GM18868 (cell line): ENCODE data around the gene NHLRC4.

ENCODE experiments used
- ATAC-seq: cut with Tn5 transposase; IDR thresholded peaks from one replicate; pipeline ENCODE4 v1.9.1; 2021; ENCODE audit warnings: mild to moderate bottlenecking, moderate library complexity; ENCODE audit not compliant: unreplicated experiment

NHLRC4 gene

DNA sequence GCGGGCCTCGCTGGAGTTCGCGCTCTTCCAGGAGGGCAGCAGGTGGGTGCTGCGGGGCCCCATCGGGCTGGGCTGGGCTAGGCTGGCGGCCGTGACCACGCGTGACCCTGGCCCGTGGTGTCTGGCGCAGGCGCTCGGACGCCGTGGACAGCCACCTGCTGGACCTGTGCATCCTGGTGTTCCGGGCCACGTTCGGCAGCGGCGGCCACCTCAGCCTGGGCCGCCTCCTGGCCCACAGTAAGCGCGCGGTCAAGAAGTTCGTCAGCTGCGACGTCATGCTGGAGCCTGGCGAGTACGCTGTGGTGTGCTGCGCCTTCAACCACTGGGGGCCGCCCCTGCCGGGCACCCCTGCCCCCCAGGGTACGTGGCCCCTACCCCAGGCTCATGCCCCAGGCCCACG, 14.6 kb upstream of the NHLRC4 start:
- ATAC-seq: no peak

DNA sequence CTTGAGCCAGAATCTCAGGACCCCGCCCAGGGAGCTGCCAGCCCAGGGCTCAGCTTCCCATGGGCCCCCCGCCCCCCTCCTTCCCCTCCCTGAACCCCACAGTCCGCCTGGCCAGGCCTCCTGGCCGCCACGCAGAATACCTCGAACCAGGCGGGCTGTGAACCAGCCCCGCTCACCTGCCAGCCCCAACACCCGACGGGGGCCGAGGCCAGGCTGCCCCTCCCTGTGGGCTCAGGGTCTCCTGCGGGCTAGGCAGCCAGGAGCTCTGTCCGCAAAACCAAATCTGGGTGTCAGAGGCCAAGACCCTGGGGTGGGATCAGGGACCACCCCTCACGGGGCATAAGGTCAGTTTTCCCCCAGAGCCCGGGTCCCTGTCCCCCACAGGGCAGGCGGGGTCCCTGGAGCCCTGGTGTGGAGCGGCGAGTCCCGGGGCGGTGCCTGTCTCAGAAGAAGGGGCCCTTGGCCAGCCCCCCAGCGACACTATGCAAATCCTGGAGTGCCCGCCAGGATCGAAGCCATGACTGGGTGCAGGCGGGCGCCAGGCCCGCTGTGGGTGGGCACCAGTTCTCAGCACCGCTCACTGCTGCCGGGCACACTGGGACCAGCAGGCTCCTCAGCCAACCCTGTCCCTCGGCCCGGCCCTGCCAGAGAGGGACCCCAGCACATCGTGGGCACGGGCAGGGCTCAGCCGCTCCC, 13.1 kb upstream of the NHLRC4 start:
- no peak for ATAC-seq

DNA sequence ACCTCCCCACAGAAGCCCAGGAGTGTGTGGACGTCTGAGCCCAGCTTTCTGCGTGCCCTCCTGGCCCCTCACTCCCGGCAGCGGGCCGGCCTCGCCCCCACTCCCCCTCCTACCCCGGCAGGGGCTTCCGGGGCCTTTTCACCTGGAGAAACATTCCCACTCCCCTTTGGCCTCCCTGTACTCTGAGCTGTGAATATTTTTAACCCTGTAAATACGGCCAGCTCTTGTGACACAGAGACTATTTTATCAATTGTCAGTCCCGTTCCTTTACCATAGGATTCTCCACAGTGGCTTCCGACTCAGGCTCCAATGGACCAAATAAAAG, 12.5 kb upstream of the NHLRC4 start:
- no peak for ATAC-seq

DNA sequence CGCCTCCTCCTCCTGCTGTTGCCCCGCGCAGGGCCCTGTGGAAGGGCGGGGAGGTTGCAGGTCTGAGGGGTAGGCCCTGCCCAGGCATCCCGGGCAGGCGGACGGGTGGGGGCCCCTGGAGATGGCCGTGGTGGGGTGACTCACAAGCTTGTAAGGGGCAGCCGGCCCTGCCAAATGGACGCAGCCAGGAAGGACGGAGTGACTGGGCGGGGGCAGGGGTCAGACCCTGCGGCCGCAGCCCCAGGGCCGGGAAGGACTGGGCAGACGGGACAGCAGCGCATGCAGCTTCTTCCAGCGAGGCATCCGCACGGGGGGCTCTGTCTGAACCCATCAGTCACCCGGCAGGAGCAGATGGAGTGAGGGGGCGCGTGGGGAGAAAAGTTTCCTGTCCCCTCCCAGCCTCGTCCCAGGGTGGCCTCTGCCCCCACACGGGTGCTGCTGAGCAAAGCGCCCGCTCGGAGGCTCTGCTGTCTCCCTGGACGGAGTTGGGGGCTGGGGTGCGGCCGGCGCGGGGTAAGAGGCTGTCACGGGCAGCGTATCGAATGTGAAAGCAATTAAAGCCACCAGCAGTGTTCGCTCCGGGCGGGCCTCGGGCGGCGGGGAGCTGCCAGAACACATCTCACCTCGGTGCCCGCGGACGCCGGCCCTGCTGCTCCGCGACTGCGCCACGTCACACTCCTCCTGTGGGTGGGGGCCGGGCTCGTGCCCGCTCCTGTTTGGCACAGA, 12.0 kb upstream of the NHLRC4 start:
- no peak for ATAC-seq

DNA sequence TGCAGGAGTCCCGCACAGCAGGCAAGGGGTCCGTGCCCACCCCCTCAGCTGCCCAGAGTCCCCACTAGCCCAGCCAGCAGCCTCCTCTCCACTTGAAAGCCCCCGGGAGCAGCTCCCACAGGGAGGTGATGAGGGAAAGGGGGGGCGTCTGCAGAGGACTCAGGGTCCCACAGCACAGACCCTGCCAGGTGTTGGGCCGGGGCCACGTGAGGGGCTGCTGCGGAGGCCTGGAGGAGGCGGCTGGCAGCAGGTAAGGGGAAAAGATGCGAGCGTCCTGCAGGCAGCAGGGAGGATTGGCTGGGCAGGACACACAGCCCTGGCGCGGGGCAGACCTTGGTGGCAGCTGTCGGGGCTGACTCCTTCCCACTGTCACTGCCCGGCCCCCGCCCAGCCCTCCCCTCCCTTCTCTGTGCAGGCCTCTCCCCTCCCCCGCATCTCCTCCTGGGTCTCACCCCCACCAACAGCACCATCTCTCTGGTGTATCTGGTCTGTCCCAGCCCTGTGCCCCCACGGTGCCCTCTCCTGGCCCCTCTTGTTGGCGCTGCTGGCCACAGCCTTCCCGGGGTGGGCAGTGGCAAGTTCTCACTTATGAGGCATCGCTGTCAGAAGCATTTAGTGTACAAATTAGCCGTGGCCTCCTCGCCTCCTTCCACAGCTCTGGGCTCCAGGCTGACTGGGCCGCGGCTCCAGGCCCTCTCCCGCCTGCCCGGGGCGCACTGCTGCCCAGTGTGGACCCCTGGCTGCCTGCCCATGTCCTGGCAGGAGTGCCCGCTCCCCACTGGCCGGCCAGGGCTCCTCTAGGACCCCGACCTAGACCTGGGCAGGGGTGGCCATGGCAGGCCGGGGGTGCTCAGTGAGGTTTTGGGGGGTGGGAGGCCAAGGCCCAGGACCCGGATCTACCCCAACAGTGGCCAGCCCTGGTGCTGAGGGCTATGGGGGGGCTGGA, 11.0 kb upstream of the NHLRC4 start:
- ATAC-seq: no peak

DNA sequence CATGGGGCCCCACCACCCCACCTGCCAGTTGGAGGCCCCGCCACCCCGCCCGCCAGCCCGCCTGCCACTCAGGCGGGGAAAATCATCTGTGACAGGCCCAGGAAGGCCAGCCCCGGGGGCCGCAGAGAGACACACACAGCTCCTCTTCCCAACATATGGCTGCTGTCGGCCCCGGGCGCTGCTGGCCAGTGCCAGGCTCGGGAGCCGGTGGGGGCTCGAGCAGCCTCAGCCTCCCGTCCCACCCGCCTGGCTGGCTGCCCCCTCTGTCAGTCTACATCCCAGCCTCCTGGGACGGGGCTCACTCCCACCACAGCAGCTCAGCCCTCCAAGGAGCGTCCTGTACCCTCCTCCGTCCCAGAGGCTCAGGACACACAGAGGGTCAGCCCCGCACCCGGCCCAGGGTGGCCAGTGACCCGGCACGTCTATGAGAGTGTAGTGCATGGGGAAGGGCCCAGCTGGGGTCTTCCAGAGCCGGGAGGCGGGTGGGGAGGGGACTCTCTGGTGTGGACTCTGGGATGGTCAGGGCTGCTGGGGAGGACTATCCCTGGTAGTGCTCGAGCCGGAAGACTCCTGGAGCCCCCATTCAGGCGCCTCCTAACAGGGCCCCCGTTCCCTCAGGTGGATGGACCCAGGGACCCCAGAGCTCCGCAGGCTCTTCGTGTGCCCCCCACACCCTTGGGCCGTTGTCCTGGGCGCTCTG, 10.2 kb upstream of the NHLRC4 start:
- no peak for ATAC-seq

DNA sequence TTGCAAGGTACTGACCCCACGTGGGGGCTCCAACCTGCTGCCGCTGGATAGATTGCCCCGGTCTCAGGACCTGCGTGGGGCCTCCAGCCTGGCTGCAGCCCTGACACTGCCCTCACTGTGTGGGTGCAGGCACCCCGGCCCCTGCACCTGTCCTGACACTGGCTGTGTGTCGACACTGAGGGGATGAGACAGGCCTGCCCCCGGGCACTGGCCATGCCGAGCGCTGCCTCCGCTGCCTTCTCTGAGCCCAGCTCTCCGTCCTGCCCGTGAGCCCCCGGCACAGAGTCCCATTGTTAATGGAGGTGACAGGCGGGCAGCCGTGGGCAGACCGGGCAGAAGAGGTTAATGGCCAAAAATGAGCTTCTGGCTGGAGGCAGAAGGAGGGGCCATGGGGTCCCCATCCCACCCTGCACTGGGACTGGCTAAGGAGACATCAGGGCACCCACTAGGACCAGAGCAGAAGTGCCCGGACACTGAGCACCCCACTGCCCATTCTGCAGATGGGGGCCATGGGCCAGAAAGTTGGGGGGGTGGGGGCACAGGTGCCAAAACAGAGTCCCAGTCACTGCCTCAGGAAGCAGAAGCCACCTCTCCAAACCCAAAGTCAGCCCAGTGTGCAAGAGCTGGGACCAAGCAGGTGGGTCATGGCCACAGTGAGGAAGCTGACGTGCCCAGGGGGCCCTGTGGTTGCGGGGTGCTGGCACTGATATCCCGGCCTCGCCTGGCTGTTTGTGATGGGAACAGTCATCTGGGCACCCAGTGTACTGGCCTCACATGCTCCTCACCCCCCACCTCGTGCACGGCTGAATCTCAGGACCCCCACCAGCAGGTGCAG, 9.1 kb upstream of the NHLRC4 start:
- no peak for ATAC-seq

DNA sequence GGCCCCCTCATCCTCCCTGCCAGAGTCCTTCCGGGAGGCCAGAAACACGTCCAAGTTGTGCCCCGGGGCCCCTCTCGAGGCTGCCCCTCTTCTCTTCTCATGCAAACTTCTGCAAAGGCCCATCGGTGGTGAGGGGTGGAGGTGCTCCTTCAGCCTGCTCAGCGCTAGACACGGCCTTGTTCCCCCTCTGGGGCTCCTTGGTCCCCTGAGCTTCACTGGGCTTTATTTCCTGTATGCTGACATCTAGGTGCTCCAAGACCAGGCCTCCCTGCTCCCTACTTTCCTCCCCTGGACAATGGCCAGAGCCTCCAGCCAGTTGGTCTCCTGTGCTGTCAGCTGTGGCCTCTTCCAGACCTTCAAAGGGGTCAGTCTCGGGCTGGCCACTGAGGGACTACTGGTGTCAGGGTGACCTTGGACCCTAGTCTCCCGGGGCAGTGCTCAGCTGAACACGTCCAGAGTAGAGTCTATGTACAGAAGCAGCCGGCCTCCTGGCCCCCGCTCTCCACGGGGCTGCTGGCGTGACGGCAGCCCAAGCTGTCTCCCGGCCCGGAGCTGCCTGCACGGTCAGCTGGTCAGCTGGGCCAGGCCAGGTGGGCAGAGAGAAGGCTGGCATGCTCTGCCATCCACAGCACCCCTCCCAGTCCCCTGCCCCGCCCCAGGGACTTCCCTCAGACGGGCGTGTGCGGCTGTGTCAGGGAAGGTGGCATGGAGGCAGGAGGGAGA, 8.3 kb upstream of the NHLRC4 start:
- no peak for ATAC-seq

DNA sequence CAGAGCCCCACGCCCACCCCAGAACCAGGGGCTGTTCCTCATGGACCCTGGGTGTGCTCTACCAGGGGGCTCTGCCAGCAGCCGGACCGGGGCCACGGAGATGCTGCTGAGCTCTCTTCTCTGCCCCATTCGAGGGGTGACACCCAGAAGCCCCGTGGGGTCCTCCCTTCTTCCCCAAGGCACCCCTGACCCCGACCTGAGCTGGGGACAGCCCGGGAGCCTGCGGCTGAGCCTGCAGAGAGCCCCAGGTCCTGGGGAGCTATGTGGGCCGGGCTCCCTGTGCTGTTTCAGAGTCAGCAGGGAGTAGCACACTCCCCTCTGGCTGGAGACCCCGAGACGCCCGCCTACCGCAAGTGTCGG, 7.8 kb upstream of the NHLRC4 start:
- ATAC-seq: no peak

DNA sequence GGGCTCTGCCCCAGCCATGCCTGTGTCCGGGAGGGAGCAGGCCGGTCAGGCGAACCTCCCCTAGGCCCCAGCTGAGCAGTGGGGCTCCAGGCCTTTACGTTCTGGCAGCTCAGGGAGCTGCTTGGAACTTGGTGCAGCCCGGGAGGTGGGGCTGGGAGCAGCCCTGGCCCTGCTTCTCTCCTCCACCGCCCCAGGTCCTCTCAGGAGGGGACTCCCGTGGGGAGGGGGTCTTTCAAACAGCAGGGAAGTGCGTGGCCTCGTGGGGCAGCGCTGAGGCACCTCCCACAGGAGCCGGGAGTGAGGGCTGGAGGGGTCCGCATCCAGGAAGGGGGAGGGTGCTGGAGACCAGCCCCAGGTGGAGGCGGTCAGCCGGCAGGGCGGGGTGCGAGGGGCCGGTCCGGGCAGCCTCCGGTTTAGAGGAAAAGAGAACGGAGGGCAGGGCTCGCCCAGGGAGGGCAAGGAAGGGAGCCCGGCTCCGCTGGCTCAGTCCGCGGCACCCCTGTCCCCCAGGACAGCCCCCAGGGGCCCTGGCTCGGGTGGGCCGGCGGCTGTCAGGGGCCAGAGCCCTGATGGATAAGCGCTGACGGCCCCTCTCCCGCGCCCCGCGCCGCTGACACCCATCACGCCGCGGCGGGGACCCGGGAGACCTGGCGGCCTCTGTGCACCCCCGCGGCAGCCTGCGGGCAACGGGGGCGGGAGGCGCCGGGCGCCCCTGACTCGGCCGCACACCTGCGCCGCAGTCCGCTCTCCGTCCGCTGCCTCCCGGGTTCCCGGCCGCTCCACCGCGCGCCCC, 7.2 kb upstream of the NHLRC4 start:
- ATAC-seq: no peak

DNA sequence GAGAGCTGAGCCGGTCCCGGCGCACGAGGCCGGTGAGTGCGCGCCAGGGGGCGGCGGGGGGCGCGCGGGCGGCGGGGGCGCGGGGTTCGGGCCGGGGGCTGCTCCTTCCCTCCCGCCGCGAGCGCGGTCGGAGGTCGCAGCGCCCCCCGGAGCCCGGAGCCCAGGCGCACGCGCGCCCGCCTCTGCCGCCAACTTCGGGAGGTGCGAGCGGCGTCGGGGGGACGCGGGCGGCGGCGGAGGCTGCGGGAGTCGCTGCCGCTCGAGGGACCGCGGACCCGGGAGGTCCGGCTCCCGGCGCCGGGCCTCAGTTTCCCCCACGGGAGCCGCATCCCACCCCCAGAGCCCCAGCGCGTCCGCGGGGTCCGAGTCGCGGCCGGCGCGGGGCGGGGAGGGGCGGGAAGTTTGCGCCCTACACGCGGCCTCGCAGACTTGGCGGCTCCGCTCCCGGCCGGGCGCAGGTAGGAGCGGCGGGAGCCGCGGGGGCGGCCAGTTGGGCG, 6.6 kb upstream of the NHLRC4 start, which contains the start of gene PRR35:
Gene PRR35 (plus strand): TSS at position 191 of the 497 bp plus-strand sequence. CDS start 2,901 bp downstream, outside the sequence.
- ATAC-seq: no peak

DNA sequence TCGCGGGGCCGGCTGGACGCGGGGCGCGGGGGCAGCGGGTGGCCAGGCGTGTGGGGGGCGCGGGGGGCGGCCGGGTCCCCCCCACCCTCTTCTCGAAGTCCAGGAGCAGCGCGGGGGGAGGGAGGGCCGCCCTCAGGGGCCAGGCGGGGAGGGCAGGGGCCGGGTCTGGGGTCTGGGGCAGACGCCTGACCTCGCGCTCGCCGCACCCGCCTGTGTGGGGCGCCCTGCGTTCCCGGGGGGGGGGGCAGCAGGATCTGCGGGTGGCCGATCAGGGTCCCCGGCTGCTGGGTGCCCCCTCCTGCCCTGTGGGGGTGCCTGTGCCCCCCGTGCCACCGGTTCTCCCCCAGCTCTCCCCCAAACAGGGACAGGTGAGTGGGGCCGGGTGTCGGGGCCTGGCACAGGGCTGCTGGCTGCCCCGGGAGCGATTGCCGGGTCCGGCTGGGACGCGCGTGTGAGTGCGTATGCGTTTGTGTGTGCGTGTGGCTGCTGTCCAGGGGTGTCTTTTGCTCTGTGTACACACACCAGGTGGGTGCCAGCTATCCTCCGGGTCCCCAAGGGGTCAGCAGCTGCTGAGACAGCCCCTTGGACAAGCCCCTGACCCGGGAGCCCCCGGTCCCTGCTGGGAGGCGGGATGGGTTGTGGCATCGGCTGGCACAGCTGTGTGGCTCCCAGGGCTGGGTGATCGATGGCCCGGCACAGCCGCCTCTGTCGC, 5.9 kb upstream of the NHLRC4 start:
- no peak for ATAC-seq

DNA sequence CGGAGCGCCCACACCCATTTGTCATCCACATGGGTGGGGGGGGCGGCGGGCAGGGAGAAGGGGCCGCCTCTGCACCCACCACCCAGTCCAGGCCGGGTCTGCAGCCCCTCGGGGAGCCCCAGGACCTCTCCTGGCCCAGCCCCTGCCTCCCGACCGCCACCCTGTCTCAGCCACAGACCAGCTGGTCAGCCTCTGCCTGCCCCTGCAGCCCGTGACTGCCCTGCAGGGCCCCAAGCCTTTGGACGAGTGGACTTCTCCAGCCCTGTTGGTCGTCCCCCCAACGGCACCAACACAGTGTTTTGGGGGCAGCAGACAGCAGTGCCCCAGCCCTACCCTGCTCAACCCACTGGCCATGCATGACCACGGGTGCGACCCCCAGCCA, 5.4 kb upstream of the NHLRC4 start:
- ATAC-seq: no peak

DNA sequence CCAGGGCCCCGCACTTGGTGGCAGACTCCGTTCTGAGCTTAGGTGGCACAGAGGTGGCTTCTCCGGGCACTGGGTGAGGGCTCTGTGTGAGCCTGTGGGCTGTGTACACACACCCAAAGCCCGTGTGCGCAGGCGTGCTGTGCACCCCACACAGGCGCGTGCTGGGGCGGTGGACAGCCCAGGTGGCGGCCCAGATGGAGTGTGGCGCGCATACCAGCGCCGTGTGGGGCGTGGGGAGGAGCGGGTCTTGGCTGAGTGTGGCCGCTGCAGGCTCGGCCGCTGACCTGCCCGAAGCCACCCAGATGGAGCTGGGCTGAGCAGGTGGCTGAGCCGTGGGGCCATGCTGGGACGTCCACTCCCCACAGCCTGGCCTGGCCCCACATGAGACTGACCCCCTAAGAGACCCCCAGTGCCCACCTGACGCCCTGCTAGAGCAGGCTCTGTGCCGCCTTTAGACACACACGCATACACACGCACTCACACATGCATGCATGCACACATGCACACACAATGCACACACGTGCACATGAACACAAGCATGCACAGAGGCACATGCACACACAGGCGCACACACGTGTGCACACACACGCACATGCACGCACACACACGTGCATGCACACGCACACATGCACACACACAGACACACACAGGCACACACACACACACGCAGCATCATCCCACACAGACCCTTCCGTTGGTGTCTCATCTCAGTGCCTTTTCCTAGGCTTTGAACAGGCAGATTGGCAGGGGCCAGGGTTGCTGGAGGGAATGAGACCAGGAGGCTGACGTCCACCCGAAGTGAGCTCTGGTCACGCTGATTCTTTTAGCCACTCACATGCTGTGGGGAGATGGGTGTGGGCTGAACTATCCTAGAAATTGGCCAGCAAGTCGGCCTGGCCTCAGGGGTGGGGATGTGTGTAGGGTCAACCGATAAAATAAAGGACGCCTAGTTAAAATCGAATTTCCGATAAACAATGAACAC, 4.6 kb upstream of the NHLRC4 start:
- no peak for ATAC-seq

DNA sequence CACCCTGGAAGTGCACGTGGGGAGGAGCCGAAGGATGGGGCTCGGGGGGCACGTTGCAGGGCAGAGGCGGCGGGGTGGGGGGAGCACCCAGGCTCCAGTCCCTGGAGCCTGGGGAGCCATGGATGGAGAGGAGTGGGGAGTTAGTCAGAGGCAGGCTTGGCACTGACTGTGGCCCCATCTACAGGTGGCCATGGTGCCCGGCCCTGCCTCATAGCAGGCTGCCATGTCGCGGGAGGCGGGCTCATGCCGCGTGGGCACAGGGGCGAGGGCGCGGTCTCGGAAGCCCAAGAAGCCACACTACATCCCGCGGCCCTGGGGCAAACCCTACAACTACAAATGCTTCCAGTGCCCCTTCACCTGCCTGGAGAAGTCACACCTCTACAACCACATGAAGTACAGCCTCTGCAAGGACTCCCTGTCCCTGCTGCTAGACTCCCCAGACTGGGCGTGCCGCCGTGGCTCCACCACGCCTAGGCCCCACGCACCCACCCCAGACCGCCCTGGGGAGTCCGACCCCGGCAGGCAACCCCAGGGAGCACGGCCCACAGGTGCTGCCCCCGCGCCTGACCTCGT, 3.6 kb upstream of the NHLRC4 start:
- no peak for ATAC-seq

DNA sequence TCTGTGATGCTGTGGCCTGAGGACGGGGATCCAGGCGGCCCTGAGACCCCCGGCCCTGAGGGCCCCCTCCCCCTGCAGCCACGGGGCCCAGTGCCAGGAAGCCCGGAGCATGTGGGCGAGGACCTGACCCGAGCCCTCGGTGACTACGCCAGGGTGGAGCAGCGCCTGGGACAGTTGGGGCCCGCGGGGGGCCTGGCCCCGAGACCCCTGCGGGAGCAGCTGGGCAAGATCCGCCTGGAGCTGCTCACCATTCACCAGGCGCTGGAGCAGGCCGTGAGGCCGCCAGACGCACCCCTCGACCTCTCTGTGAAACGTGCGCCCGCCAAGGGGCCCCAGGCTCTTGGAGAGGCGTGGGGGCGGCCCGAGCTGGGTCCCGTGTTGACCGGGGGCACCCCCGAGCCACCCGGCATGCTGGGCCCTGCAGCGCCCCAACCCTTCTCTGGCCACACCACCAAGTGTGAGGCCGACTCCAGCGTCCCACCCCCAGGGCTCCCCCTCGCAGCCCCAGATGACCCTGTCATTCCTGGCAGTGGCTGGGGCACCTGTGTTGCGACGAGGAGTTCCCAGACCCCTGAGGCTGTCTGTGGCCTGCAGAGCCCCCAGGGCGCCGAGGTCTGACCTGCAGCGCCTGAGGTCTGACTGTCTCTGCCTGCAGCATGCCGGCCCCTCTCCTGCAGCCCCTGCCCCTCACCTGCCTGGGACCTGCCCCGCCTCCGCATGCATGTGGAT, 2.0 kb upstream of the NHLRC4 start:
- no peak for ATAC-seq
